Renal cortical epithelial cell (primary cell): ENCODE results near the gene NEDD4. TPM values are rescaled to one million over a fixed set of nuclear protein-coding genes. Genes with fewer than 3 reads are reported as not detected.

Experiments
- DNase-seq: peaks from one replicate; pipeline ENCODE4 v3.0.0-alpha.2; 2011; ENCODE audit warnings: low read depth
- total RNA-seq: library from RNA; depleted of rRNA; stranded (reverse); fragments of >200 nt; gene quantifications from 2 replicates; pipeline ENCODE4 v1.2.3, GENCODE V29; 2014

Gene NEDD4
- total RNA-seq, 1 donor from 2014 or later = 26.6 TPM

DNA sequence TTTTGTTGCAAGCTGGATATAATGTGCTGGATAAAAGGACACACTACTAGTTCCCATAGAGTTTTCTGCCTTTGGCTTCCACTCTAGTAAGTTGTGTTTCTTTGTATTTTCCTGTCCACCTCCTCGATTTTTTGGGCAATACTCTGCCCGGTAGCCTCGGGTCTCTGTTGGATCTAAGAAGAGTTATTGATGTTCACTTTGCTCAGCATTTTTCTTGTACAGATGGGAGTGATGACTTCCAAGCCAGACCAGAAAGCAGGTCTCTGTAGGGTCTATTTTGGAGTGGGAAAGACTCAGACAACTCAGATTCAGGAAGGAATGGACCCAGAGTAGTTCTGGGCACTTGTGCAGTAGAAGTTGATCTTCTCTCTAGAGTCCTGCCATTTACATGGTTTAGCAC, 214.5 kb downstream of the NEDD4 start:
- no peak for DNase-seq
